Fibroblast of peridontal ligament (primary cell): Measurements from ENCODE around the gene RASD2.
A peak's percentile ranks its signal among the peaks of the same experiment; 100 is the strongest.

Experiments
- DNase-seq: peaks from one replicate; pipeline ENCODE4 v3.0.0-alpha.2; 2010; ENCODE audit errors: extremely low read depth

Gene RASD2

GRCh38 chr22:35560366-35560765, 19.7 kb downstream of the RASD2 start:
- DNase-seq, result no peak

DNA sequence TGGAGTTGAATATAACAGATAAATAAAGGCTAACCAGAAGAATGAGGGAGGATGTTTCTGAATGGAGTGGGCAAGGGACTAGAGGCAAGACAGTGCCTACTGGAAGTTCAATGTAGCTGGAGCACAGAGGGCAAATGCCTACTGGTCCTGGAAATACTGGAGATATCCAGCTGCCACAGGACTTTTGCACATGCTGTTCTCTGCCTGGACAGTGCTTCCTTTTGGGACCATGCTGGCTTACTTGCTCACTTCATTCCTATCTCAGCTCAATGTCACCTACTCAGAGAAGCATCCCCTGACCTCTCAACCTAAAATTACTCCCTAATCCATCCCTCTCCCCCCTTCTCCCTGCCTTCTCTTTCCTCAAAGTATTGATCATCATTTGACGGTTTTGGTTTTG, 20.2 kb downstream of the RASD2 start:
- DNase-seq, result no peak

DNA sequence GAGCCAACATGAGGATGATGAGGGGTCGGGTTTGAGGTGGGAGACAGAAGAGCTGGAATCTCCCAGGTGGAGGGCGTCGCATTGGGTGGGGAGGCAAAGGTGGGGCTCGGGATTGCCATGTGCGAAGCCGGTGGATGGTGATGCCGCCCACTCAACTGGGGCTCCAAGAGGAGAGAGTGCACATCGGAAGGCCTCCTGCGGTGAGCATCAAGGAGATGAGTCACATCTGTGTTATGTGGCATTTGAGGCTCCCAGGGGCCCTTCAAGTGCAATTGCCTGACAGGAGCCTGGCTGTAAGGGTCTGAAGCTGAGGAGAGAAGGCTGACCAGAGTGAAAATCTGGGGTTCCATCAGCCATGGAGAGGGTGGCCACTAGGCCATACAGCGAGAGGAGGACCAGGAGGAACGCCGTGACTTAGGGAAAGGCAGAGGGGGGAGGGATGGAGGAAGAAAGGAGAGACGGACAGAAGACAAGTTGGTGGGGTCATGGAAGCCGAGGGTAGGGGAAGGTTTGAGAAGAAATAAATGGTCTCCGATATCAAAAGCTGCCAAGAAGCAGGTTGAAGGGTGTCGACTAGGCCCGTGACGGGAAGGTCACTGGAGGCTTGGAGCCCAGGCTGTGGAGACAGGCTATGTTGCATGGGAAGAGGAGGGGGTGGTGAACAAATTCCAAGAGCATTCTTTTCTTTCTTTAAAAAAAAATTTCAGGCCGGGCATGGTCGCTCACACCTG, 21.3 kb downstream of the RASD2 start:
- DNase-seq, result no peak

- DNase-seq, result no peak
Observed at GRCh38 chr22:35563211-35563610, 22.6 kb downstream of the RASD2 start.

DNA sequence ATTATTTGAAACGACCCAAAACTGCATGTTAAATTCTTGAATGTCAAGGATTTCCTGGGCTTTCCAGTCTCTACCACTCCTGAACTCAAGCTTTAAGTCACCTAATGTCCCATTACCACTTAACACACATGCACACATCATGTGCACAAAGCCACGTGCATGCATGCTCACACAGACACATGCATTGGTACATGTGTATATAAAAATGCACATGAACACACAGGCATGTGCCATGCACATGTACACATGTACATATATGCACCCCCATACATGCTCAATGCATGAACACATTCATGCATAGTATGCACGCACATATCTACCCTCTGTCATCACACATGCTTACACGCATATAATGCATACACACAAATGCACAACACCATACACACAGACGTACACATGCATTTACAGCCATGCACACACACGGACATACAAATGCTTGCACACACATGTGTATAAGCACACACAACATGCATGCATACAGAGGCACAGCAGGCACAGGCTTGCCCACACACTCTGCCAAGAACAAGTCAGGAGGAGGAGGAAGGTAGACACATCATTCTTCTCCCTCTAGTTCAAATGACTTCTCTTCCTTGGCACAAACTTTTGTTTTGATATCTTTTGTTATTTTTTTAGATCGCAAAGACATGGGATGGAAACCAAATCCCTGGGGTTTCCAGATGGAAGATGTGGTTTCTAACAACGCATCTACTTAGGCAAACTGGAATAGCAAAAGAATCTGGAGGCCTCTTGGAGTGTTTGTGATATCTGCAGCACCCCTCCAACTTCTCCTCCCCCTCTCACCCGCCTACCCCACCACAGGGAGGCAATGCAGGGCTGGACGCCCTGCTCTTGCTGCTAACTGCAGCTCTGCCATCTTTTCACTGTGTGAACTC, 24.6 kb downstream of the RASD2 start:
- peak; percentile 87 for DNase-seq

- DNase-seq, result no peak
Observed at GRCh38 chr22:35567351-35568141, 26.9 kb downstream of the RASD2 start.

- peak; percentile 61 for DNase-seq
Observed at GRCh38 chr22:35568751-35569739, 28.4 kb downstream of the RASD2 start.

- DNase-seq, result no peak
Observed at GRCh38 chr22:35569916-35570315, 29.3 kb downstream of the RASD2 start.

DNA sequence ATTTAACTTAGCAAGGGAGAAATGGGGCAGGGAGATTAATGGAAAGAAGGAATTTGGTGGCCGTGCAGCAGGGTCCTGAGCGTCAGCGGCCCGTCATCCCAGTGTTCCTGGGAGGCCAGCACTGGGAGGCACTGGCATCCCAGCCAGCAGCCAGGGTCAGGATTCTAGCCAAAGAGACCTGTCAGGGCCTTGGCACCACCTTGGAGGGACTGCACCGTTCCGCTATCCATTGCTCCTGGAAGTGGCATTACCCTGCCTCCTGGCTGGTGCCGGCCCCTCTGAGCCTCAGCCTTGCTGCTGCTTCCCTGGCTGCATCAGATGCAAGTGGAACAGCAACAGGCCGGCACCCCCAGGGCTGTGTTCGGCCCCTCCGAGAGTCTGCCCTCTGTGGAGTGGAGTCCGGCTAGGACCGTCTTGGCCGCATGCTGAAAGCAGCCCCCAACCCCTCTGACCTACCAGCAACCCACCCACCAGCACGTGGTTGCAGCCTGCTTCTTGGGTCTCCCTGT, 30.1 kb downstream of the RASD2 start:
- DNase-seq, result no peak

- no peak for DNase-seq
Observed at GRCh38 chr22:35572556-35572955, 31.9 kb downstream of the RASD2 start.

- DNase-seq, result no peak
Observed at GRCh38 chr22:35575116-35575748, 34.6 kb downstream of the RASD2 start.

DNA sequence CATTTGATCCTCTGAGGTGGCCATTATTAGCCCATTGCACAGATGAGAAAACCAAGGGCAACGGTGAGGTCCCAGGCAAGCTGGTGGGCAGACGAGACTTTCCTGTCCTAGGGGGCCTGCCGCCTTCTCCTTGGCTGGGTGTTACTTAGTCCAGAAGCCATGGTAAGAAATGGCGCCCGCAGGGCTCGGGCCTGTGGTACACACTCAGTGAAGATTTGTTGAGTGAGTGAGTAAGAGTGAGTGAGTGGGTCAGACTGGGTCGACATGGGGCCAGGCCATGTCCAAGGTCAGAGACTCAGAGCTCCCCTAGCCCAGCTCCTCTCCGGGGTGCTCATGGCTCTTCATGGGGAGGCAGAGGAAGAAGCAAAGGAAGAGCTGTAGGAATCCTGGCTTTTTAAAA, 36.0 kb downstream of the RASD2 start:
- no peak for DNase-seq

- no peak for DNase-seq
Observed at GRCh38 chr22:35577799-35578659, 37.4 kb downstream of the RASD2 start.

DNA sequence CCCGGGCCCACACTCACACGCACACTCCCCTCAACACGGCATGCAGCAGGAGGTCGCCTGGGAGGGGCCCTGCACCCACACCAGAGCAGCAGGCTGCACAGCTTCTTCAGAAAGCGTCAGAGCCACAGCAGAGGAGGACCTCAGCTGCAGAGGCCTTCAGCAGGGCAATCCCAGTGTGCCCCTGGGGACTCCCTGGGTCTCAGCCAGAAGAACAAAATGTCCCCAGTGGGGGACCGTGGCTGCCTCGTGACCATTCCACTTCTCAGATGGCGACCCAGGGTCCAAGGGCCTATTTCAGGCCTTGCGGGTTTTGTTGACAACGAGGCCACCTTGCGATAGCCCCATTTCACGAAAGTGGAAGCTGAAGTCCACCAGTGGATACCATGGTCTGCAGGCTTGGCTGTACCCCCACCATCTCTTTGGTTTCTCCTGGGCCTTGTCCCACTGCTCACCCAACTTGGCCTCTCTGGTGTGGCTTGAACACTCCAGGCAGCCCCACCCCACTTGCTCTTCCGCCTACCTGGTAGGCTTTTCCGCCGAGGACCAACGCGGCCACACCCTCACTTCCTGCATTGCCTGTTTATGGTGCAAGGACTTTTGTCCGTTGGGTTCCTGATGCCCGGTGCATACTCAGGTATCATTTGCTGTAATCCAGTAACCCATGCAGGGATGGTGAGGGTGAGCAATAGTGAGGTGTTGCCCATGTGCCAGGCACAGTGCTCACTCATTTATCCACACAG, 38.4 kb downstream of the RASD2 start:
- no peak for DNase-seq

- no peak for DNase-seq
Observed at GRCh38 chr22:35580351-35581022, 39.9 kb downstream of the RASD2 start.

- no peak for DNase-seq
Observed at GRCh38 chr22:35581023-35581413, 40.4 kb downstream of the RASD2 start.

DNA sequence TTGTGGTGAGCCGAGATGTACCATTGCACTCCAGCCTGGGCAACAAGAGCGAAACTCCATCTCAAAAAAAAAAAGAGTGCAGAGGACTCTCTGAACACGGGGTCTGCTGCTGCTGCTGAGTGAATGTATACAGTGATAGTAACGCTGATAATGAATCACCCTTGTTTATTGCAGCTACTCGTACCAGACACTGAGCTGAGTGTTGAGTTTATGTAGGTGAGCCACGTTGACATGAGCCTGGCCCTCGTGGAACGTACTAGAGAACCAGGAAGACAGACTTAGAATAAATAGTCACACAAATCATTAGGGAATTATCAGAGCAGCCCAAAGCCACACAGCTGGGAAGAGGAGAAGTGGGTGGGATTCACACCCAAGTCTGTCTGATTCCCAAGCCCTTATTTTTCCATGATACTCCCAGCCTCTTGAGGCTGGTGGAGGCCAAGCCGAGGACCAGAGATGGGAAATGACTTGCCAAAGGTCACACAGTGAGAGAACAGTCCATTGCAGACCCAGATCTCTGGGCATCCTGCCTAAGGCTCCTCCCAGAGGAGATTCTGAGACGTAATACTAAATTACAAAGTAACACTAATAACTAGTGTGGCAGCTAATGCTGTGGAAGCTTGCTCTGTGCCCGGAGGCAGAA, 41.7 kb downstream of the RASD2 start:
- no peak for DNase-seq
